ENCODE results near the gene RACK1.
"Not testable (repeated sequence)": the region's sequence is repeated elsewhere in the genome, so short reads cannot be mapped to it uniquely, and the experiment has no call there.

The RACK1 gene

DNA sequence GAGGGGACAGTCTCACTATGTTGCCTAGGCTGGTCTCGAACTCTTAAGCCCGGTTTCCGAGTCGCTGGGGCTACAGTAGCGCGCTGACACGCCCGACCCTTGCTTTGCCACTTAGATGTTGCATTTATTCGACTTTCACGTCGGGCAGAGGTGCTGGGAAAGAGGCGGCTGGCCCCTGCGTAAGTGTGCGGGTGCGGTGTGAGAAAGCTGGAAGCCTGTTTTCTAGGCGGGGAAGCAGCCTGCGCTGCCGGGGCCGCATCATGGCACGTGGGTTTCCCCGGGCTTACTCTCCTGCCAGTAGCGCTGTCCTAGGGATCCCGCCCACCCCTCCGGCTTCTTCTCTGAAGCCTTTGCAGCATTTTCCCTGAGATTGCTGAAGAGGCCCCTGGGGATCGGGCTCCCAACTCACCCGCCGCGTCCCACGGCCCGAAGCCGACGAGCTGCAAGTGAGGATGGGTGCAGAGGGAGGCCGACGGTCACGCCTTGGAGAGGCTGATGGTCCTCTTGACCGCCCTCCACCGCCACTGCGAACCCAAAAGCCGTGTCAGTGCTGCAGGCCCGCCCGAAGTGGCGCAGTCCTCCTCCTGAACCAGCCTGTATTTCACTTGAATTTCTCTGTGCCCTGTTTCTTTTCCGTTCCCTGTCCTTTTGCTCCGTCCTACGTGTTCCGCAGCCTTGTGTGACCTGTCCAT, 26.4 kb downstream of the RACK1 start:
- DNase-seq (ENCODE audit: low read depth in 2 of 3, low spot score in 1 of 3) = peak; percentile 53 to 57 (median 54)

- DNase-seq (ENCODE audit: low read depth in 2 of 3, low spot score in 1 of 3) = no peak
Observed at GRCh38 chr5:181215997-181216989, 27.4 kb downstream of the RACK1 start.

DNA sequence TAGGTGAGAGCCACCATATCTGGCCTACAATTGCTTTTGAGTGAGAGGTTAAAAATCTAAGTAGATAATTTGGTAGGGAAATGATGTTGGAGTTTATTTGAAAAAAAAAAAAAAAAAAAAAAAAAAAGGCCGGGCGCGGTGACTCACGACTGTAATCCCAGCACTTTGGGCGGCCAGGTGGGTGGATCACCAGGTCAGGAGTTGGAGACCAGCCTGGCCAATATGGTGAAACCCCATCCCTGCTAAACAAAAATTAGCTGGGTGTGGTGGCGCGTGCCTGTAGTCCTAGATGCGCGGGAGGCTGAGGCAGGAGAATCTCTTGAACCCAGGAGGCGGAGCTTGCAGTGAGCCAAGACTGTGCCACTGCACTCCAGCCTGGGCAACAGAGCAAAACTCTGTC, 29.5 kb downstream of the RACK1 start:
- DNase-seq (ENCODE audit: low read depth in 2 of 3, low spot score in 1 of 3) = not testable (repeated sequence)

- DNase-seq (ENCODE audit: low read depth in 2 of 3, low spot score in 1 of 3) = no peak
Observed at GRCh38 chr5:181212934-181213333, 30.8 kb downstream of the RACK1 start.

DNA sequence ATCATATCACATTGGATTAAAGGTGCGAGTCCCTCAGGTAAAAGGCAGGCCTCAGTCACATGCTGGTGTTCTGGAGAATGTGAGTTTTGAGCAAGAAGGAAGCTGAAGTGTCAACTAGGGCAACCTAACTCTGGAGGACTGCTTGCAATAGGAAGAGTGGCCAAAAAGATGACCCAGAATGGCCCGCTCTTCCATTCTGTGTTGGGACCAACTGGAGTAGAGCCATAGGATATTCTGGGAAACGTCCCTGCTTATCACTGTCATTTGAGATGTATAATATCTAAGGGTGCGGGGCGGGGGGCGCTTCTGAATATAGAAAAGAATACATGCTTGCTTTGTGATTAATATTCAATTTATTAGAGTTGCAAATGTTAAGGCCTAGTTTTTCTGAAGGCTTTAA, 31.6 kb downstream of the RACK1 start:
- DNase-seq (ENCODE audit: low read depth in 2 of 3, low spot score in 1 of 3) = no peak

GRCh38 chr5:181211208-181211607, 32.5 kb downstream of the RACK1 start:
- DNase-seq (ENCODE audit: low read depth in 2 of 3, low spot score in 1 of 3) = no peak

- DNase-seq (ENCODE audit: low read depth in 2 of 3, low spot score in 1 of 3) = not testable (repeated sequence)
Observed at GRCh38 chr5:181210698-181211097, 33.0 kb downstream of the RACK1 start.

DNA sequence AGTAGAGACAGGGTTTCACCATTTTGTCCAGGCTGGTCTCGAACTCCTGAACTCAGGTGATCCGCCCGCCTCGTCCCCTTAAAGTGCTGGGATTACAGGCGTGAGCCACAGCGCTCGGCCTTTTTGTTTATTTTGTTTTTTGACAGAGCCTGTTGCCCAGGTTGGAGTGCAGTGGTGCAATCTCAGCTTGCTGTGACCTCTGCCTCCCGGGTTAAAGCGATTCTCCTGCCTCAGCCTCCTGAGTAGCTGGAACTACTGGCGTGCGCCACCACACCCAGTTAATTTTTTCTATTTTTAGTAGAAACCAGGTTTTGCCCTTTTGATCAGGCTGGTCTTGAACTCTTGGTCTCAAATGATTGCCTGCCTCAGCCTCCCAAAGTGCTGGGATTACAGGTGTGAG, 33.6 kb downstream of the RACK1 start:
- not testable (repeated sequence) for DNase-seq (ENCODE audit: low read depth in 2 of 3, low spot score in 1 of 3)

- not testable (repeated sequence) for DNase-seq (ENCODE audit: low read depth in 2 of 3, low spot score in 1 of 3)
Observed at GRCh38 chr5:181209006-181209405, 34.7 kb downstream of the RACK1 start.

GRCh38 chr5:181207960-181208253, 35.8 kb downstream of the RACK1 start:
- DNase-seq (ENCODE audit: low read depth in 2 of 3, low spot score in 1 of 3) = no peak

DNA sequence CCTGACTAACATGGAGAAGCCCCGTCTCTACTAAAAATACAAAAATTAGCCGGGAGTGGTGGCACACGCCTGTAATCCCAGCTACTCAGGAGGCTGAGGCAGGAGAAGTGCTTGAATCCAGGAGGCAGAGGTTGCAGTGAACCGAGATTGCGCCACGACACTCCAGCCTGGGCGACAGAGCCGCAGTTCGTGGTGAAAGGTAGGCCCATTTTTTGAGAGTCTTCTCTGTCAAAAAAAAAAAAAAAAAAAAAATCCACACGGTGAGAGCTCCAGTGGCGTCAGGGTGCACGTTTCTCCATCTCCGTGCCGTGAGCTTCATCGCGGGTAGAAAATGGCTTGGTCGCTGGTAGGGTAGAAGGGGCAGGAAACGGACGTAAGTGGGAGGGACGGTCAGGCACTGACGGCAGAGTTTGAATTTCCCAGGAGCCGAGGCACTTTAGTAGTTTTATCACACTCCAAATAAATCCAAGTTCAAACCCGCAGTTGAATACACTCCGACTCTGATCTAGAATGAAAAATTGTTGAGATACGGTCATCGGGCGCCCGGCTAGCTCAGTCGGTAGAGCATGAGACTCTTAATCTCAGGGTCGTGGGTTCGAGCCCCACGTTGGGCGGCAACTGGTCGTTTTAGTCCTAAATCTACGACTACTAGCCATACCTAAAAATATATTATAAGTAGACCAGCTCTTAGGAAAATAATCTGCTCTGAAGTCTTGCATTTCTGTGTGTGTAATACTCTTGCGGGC, 36.3 kb downstream of the RACK1 start:
- peak; percentile 86 to 94 (median 89) for DNase-seq (ENCODE audit: low read depth in 2 of 3, low spot score in 1 of 3)

DNA sequence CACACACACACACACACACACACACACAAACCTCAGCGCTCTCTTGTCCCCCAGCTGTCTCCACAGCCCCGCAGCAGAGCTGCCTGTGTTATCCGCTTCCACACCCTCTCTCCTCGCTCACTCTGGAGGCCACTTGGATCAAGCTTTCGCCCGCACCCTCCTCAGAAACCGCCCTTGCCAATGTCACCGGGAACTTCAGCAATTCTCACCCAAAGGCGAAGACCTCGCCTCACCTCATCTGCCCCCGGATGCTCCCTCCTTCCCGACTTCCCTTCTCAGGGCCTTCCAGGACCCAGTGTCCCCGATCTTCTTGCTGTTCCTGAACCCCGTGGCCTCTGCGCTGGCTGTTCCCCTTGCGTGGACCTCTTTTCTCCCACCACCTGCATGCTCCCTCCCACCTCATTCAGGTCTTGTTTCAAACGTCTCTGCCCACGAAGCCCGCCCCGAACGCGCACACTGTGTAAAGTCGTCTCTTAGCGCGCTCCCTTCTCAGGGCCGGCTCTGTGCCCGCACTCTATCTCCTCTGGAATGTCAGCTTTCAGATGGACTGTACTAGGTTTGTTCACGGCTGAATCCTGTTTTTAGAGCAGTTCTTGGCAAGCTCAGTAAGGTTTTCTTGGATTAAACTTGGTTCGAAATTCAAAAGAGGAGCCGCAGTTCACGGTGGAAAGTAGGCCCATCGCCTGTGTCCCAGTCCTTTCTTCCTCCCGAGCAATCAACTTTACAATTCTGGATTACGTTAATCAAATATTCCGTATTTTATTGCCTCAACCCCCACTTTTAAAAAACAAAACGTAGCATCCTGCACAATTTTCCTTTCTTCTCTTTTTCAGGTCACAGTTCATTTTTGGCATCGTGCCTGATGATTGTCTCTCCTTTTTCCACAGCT, 37.7 kb downstream of the RACK1 start:
- DNase-seq (ENCODE audit: low read depth in 2 of 3, low spot score in 1 of 3) = no peak

- DNase-seq (ENCODE audit: low read depth in 2 of 3, low spot score in 1 of 3) = no peak
Observed at GRCh38 chr5:181204826-181205760, 38.6 kb downstream of the RACK1 start, which contains the start of gene TRIM7. TRIM7 (minus strand) TSS chr5:181205196; CDS start chr5:181205110, 86 bp downstream.

DNA sequence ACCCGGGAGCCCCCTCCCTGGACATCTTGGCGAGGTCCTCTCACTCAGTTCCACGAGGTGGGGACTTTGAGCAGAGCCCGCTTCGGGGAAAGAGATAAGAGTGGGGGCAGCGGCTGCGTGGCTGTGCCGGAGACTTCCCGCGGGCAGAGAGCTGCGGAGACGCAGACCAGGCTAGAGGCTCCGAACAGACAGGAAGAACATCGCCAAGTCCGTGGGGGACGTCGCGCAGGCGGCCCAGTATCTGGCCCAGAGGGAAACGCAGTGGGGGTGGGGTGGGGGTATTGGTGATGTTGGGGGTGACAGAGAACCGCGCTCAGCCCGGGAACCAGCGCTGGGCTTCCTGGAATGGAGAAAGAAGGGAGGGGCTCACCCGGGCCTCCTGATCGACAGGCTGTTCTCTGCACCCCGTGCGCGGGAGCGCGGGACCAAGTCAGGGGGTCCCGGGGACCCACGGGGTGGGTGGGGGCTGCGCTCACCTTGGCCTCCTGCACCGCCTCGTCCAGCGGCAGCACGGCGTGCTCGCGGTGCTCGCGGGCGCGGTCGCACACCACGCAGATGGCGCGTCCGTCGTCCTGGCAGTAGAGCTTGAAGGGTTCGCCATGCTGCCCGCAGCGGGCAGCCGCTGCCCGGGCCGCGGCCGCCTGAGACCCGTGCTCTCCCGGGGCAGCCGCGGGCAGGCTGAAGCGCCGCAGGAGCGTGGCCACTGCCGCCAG, 39.4 kb downstream of the RACK1 start:
- DNase-seq (ENCODE audit: low read depth in 2 of 3, low spot score in 1 of 3) = no peak

DNA sequence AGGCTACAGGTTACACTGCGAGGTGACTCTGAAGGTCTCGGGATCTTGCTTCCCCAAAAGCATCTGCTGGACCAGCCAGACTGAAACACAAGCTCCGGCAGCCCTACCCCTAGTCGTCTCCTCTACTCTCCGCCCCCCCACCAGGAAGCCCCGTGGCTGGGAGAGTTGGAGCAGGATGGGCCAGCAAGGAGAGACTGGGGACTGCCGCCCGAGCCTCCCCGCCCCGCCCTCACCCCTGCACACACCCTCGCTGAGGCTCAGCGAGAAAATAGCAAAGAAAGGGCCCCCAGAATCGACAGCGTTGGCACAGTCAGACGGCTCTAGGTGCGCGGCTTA, 40.0 kb downstream of the RACK1 start:
- DNase-seq (ENCODE audit: low read depth in 2 of 3, low spot score in 1 of 3) = no peak

DNA sequence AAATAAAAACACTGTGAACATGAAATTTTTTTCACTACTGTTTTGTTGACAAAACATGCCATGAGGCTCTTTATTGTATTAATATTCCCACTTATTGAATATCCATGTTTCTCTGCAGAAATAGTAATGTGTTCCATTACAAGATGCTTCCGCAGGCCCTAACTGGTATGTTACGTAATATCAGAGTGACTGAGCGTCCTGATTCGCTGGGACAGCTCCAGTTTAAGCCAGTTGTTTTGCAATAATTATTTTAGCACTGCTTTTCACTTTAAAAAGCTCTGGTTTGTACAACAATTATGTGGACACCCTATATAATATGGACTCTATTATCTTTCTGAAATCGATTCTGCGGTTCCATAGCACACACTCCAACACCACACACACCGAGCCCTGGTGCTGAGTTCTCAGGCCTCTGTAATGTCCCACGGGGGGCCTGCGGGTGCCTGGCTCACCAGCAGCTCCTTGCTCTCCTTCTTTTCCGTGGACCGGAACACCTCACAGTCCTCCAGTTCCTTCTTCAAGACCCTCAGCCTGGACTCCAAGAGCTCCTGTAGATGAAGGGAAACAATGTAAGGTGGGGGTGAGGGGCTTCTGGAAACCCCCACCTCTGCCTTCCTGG, 40.5 kb downstream of the RACK1 start:
- no peak for DNase-seq (ENCODE audit: low read depth in 2 of 3, low spot score in 1 of 3)

GRCh38 chr5:181200816-181201215, 42.9 kb downstream of the RACK1 start:
- no peak for DNase-seq (ENCODE audit: low read depth in 2 of 3, low spot score in 1 of 3)

GRCh38 chr5:181199881-181200638, 43.6 kb downstream of the RACK1 start:
- no peak for DNase-seq (ENCODE audit: low read depth in 2 of 3, low spot score in 1 of 3)

Measured in stimulated activated CD4-positive, alpha-beta T cell treated with anti-CD3 and anti-CD28 coated beads, Interleukin-12 subunit alpha, Interleukin-12 subunit beta, amount 100 ng/mL, for 48 hours (primary cell).